ENCODE results near the gene RBBP8NL.
"Not testable (repeated sequence)": the region's sequence is repeated elsewhere in the genome, so short reads cannot be mapped to it uniquely, and the experiment has no call there.

RBBP8NL gene

DNA sequence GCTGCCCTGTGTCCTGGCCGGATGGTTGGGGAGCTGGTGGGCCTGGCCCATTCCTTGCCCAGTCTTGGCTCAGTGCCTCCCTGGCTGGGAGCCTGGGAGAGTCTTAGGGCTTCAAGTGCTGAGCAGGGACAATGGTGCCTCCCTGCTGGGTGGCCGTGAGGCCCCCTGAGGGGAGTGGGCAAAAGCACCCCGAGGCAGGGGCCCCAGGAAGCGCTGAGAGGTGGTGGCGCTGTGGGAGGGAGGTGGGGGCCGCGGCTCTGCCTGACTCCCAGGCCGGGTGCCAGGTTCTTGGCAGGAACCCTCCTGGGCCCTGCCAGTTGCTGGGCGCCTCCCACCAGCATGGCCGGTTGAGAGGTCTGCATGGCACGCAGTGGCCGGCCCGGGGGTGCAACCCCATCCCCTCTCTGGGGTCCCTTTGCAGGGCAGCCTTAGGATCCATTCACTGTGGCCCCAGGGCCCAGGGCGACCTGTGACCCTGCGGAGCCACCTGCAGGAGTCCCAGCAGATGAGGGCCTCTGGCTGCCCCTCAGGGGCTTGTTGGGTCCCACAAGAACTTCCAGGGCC, 49.6 kb downstream of the RBBP8NL start:
- Mint-ChIP-seq H3K36me3 (ENCODE audit: low read depth) (peaks cover 16% of the 10 kb centered on the region), H3K27ac (no peak overlapping the region), H3K27me3 (no peaks in the 10 kb centered on the region), H3K4me3 (no peak overlapping the region), H3K4me1 (ENCODE audit: low read depth) (peaks cover 2% of the 10 kb centered on the region), H3K9me3 (peaks cover 5% of the 10 kb centered on the region)
- DNase-seq = no peak

GRCh38 chr20:62377064-62377461, 50.3 kb downstream of the RBBP8NL start:
- Mint-ChIP-seq H3K4me3 (no peak overlapping the region), H3K27me3 (no peaks in the 10 kb centered on the region), H3K27ac (no peak overlapping the region), H3K4me1 (ENCODE audit: low read depth) (no peaks in the 10 kb centered on the region), H3K9me3 (peaks cover 4% of the 10 kb centered on the region), H3K36me3 (ENCODE audit: low read depth) (peaks cover 9% of the 10 kb centered on the region)
- no peak for DNase-seq

DNA sequence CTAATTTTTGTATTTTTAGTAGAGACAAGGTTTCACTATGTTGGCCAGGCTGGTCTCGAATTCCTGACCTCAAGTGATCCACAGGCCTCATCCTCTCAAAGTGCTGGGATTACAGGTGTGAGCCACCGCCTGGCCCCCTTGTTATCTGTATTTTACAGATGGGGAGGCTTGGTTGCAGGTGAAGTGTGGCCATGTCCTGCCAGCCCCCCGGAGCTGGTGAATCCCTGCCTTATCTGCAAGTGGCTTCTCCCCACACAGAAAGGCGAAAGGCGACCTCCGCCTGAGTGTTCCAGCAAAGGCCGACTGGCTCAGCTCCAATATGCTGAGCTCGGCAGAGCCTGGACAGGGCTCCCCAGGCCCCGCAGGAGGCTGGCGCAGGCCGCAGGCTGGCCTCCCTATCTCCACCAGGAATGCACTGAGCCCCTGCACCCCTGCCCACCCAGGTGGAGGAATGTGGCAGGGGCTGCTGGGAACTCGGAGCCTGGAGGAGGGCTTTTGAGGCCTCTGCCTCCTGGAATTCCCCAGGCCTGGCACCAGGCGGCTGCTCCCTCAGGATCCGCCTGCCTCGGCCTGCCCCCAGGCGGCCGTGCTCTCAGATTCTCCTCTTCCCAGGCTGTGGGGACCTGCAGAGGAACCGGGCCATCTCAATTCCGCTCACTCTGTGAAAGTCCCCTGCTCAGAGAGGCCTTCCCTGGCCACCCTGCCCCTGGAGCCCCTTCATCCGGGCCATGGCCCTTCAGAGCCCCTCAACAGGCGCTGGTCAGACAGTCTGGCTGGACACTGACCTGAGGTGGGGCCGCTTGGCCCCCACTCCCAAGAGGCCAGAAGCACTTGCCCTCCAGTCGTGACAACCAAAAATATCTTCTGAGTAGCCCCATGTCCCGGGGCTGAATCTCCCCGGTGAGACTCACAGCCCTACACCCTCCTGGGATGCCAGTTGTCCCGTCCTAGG, 51.0 kb downstream of the RBBP8NL start:
- no peaks in the 10 kb centered on the region for H3K9me3 Mint-ChIP-seq
- H3K4me3 Mint-ChIP-seq = no peak overlapping the region

DNA sequence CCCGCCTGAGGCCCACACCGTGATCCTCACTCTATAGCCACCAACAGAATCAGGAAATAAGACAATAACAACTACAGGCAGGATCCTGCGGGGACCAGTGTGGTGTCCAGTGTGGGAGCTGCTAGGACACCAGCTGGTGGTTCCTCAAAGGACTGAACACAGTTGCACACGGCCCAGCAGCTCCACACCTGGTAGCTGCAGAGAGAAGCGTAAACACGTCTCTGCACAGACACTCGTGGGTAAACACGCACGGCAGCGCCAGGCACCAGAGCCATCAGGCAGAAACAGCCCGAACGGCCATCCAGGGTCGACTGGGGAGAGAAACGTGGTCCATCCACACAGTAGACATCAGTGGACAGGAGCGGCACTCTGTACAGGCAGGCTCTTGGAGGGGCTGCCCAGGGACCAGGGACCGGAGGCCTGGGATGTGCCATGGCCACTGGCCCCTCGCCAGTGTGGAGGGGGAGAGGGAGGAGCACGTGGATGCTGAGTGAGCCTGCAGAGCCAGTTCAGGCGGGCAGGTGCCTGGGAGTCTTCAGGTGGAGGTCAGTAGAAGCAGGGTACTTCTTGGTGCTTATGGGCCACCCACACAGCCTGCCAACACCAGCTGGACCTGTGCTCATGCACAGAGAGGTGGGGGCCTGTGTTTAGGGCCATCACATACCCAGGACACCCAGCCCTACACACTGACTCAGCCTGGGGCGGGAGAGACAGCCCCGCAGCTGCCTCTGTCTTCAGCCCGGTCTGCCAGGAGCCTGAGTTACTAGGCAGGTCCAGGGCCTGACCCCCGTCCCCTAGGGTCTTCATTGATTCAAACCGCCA, 52.8 kb downstream of the RBBP8NL start:
- peak overlapping the region; percentile 6 for H3K27ac Mint-ChIP-seq
- peaks cover 2% of the 10 kb centered on the region for H3K4me1 Mint-ChIP-seq (ENCODE audit: low read depth)
- no peaks in the 10 kb centered on the region for H3K9me3 Mint-ChIP-seq
- H3K4me3 Mint-ChIP-seq = no peak overlapping the region
- H3K27me3 Mint-ChIP-seq = peaks cover under 1% of the 10 kb centered on the region
- DNase-seq = no peak
- H3K36me3 Mint-ChIP-seq (ENCODE audit: low read depth) = no peaks in the 10 kb centered on the region

More for the DNA sequence above, 51.0 kb downstream of the RBBP8NL start:
- no peak for DNase-seq
- Mint-ChIP-seq H3K36me3 (ENCODE audit: low read depth) (peaks cover 4% of the 10 kb centered on the region), H3K27ac (no peak overlapping the region), H3K27me3 (no peaks in the 10 kb centered on the region), H3K4me1 (ENCODE audit: low read depth) (no peaks in the 10 kb centered on the region)

GRCh38 chr20:62373631-62374179, 53.6 kb downstream of the RBBP8NL start:
- not testable (repeated sequence) for H3K27me3 Mint-ChIP-seq; DNase-seq; H3K36me3 Mint-ChIP-seq (ENCODE audit: low read depth); H3K4me3 Mint-ChIP-seq; H3K27ac Mint-ChIP-seq; H3K4me1 Mint-ChIP-seq (ENCODE audit: low read depth); H3K9me3 Mint-ChIP-seq

DNA sequence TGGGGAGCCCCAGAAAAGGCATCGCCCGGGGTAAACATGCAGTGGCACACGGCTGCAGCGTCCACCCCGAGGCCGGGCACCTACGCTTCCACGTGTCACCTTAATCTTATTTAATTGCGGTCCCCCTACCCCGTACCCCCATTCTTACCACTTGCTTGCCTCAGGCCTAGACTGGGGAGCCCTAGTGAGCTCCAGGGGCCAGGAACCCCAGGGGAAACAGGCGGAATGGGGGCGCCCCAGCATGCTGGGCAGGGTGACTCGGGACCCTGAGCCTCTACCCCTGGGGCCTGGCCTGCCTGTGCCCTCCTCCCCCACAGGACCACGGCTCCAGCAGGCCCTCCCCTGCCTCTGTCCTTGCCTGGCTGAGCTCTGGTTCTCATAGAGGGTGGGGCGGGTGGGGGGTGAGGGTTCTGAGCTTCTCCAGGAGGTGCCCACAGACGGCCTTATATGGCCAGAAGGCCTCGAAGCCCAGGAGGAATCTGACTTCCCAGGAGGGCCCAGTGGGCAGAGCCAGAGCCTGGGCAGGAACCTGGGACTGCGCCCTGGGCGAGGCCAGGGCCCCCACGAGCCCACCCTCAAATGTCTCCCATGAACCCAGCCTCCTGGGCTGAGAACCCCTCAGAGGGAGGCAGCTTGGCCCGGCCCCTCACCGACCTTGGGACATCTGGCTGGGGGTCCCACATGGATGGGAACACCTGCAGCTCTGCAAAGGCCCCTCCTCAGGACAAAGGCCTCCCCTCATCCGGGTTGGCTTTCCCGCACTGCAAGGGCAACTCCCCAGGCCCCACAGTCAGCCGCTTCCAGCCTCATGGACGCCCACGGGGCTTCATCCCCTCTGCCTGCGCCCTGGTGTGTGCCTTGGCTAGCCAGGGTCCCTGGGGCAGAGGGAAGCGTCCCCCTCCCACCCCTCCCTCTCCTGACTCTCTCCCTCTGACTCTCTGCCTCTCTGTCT, 55.0 kb downstream of the RBBP8NL start:
- Mint-ChIP-seq H3K4me1 (ENCODE audit: low read depth) (peaks cover 14% of the 10 kb centered on the region), H3K36me3 (ENCODE audit: low read depth) (no peaks in the 10 kb centered on the region), H3K4me3 (no peak overlapping the region), H3K27ac (no peak overlapping the region), H3K9me3 (no peaks in the 10 kb centered on the region), H3K27me3 (peaks cover 20% of the 10 kb centered on the region)
- DNase-seq = no peak

GRCh38 chr20:62371588-62372041, 55.7 kb downstream of the RBBP8NL start:
- Mint-ChIP-seq H3K4me3 (no peak overlapping the region), H3K36me3 (ENCODE audit: low read depth) (no peaks in the 10 kb centered on the region), H3K9me3 (no peaks in the 10 kb centered on the region), H3K4me1 (ENCODE audit: low read depth) (peaks cover 14% of the 10 kb centered on the region), H3K27me3 (peaks cover 20% of the 10 kb centered on the region), H3K27ac (no peak overlapping the region)
- DNase-seq = no peak

GRCh38 chr20:62370807-62371587, 56.3 kb downstream of the RBBP8NL start:
- H3K36me3 Mint-ChIP-seq (ENCODE audit: low read depth) = no peaks in the 10 kb centered on the region

DNA sequence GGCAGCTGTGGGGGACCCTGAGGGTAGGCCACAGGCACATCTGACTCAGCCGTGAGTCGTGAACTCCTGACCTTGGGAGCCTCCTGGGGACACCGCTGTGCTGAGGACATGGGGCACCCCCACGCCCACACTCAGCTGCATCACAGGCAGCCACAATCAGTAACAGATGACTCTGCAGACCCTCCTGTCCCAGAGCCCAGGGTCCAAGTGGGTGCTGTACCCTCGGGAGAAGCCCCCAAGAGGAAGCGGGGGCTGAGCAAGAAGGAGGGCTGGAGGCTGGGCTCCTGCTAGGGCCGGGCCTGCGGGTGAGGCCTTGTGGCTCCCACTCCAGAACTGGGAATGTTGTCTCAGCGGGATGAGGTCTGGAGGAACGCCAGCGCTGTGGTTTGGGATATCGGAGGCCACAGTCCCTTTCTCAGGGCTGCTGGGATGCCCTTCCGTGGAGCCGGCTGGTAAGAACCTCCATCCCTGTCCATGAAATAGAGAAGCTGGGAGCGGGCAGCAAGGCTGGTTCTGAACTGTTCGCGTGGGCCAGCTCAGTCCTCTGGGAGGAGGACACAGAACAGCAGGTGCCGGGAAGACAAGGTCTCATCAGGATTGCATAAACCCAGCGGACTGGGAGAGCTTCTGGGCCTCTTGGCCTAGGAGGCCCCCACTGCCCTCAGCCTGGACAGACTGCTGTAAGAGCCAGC, 57.1 kb downstream of the RBBP8NL start:
- Mint-ChIP-seq H3K27ac (no peak overlapping the region), H3K27me3 (peaks cover 30% of the 10 kb centered on the region), H3K4me1 (ENCODE audit: low read depth) (peaks cover 14% of the 10 kb centered on the region), H3K9me3 (no peaks in the 10 kb centered on the region), H3K4me3 (no peak overlapping the region), H3K36me3 (ENCODE audit: low read depth) (no peaks in the 10 kb centered on the region)
- peak; percentile 55 for DNase-seq

More at GRCh38 chr20:62370807-62371587, 56.3 kb downstream of the RBBP8NL start:
- H3K9me3 Mint-ChIP-seq = no peaks in the 10 kb centered on the region
- H3K27me3 Mint-ChIP-seq = peaks cover 22% of the 10 kb centered on the region
- H3K27ac Mint-ChIP-seq = no peak overlapping the region
- peaks cover 14% of the 10 kb centered on the region for H3K4me1 Mint-ChIP-seq (ENCODE audit: low read depth)
- DNase-seq = no peak
- no peak overlapping the region for H3K4me3 Mint-ChIP-seq

DNA sequence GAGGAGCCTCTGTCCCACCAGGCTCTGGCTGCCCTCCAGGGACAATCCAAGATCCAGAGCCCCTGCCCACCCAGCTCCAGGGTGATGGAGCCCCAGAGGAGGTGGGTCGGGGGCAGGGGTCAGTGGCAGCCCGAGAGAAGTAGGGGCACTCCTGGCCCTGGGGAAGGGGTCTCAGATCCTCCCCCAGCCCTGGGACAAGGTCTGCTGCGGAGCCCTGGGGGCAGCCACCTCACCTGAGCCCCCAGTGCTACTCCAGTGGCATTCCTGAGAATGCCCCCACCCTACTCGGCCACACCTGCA, 57.6 kb downstream of the RBBP8NL start:
- Mint-ChIP-seq H3K4me1 (ENCODE audit: low read depth) (peaks cover 14% of the 10 kb centered on the region), H3K9me3 (no peaks in the 10 kb centered on the region), H3K27ac (no peak overlapping the region), H3K27me3 (peaks cover 35% of the 10 kb centered on the region), H3K4me3 (no peak overlapping the region), H3K36me3 (ENCODE audit: low read depth) (no peaks in the 10 kb centered on the region)
- DNase-seq = no peak

DNA sequence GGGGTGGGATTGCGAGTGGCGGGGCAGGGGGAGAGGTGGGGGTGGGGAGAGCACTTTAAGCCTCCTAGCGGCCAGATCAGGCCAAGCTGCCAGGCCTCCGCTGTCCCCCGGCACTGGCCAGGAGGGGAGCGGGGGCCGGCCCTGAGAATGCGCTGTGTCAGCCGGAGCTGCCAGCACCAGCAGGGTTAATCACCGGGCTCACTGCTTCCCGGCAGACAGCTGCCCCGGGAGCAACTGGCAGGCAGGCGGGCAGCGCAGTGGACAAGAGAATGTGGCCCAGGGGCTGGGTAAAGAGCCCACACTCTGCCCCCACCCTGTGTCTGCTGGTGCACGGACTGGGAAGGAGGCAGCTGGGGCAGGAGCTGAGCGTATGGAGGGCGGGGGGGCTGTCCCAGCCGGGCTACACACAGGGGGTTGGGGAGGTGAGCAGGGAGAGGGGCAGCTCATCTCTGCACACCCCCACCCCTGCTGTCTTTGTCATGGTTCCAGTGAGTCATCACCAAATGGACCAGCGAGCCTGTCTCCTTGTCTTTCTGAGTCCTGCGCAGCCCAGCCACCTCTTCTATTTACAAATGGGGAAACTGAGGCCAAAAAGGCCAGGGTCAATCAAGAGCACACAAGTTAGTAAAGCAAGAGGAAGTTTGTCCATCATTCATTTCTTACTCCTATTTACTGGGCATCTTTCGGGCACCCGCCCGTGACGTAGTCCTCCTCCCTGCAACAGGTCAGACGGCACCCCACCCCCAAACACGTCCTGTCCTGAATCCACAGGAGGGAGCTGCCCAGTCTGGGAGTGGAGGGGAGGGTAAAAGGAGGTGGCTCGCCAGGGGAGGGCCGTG, 58.1 kb downstream of the RBBP8NL start:
- no peak overlapping the region for H3K27ac Mint-ChIP-seq
- peaks cover 14% of the 10 kb centered on the region for H3K4me1 Mint-ChIP-seq (ENCODE audit: low read depth)
- DNase-seq = no peak
- H3K4me3 Mint-ChIP-seq = no peak overlapping the region
- no peaks in the 10 kb centered on the region for H3K36me3 Mint-ChIP-seq (ENCODE audit: low read depth)
- peaks cover 39% of the 10 kb centered on the region for H3K27me3 Mint-ChIP-seq
- H3K9me3 Mint-ChIP-seq = no peaks in the 10 kb centered on the region

DNA sequence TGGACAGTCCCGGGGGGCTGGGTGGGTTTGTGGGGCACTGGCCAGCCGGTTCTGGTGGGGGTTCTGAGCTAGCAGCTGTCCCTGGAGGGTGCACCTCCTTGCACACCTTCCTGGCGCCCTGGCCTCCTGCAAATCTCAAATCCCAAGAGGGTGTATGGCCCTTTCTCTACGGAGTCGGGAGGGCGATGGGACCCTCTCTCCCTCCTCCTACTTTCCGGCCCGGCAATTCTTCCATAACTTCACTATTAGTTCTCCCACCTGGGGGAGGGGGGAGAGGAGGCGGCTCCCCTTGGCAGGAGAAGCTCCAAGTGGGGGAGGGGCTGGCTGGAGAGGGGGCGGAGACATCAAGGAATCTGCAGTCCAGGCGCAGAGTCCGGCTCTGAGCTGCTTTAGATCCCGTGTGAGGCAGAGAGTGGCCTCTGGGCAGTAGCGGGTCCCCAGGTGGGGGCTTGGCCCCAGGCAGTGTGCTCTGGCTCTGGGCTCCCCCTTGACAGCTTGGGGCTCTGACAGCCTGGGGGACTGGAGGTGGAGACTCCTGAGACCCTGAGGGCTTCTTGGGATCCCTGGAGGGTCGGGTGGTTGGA, 58.9 kb downstream of the RBBP8NL start:
- peaks cover 46% of the 10 kb centered on the region for H3K27me3 Mint-ChIP-seq
- no peaks in the 10 kb centered on the region for H3K36me3 Mint-ChIP-seq (ENCODE audit: low read depth)
- no peak overlapping the region for H3K4me3 Mint-ChIP-seq
- H3K4me1 Mint-ChIP-seq (ENCODE audit: low read depth) = peaks cover 14% of the 10 kb centered on the region
- H3K9me3 Mint-ChIP-seq = no peaks in the 10 kb centered on the region
- DNase-seq = no peak
- no peak overlapping the region for H3K27ac Mint-ChIP-seq

All from activated T-cell treated with anti-CD3 and anti-CD28 coated beads, Interleukin-2, amount 50 U/mL, for 24 hours (primary cell).